ENCODE results near the gene TMSB4X.

DNA sequence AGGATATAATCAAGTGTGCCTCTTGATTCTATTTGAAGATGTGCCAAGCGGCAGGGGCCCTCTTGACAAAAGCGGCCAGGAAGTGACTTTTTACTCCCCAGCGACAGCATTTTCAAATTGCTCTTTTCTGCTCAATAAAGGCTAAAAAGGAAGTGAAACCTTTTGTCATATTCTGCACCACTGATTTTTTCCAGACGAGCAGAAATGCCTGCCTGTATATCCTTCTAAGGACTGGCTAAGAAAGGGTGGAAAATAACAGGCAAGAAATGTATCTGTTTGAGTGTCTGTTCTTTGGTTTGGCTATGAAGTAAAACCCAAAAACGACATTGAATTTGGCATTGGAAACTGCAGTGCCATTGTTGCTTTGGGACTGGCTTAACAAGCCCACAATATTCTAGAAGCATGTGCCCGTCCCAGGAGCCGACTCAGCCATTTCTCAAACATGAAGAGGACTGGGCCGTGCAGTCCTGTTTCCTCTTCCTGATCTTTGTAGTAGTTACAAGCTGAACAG lies 25.4 kb downstream of the TMSB4X start:
- TF ChIP-seq, protein P1, sequence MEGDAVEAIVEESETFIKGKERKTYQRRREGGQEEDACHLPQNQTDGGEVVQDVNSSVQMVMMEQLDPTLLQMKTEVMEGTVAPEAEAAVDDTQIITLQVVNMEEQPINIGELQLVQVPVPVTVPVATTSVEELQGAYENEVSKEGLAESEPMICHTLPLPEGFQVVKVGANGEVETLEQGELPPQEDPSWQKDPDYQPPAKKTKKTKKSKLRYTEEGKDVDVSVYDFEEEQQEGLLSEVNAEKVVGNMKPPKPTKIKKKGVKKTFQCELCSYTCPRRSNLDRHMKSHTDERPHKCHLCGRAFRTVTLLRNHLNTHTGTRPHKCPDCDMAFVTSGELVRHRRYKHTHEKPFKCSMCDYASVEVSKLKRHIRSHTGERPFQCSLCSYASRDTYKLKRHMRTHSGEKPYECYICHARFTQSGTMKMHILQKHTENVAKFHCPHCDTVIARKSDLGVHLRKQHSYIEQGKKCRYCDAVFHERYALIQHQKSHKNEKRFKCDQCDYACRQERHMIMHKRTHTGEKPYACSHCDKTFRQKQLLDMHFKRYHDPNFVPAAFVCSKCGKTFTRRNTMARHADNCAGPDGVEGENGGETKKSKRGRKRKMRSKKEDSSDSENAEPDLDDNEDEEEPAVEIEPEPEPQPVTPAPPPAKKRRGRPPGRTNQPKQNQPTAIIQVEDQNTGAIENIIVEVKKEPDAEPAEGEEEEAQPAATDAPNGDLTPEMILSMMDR (IDR thresholded peaks at IDR 0.05), result no peak
- no peak for TF ChIP-seq POLR2A (IDR thresholded peaks at IDR 0.05)

Data from esophagus squamous epithelium (tissue), 4 donors.